Testis (tissue), 3 donors: ENCODE measurements around the gene PCYT2. TPM values are rescaled to one million over a fixed set of nuclear protein-coding genes. Genes with fewer than 3 reads are reported as not detected.

ENCODE experiments used
- DNase-seq: peaks from one replicate; pipeline ENCODE4 v3.0.0-alpha.2; 2019
- H3K27ac ChIP-seq, 2 donors: fragments of 200-600 bp; sonication (generic); one replicate each; pipeline ENCODE4 v1.5.1; 2019
- H3K27me3 ChIP-seq: fragments of 200-600 bp; sonication (generic); one replicate; pipeline ENCODE4 v1.5.1; 2019
- H3K36me3 ChIP-seq: fragments of 200-600 bp; sonication (generic); one replicate; pipeline ENCODE4 v1.5.1; 2017; ENCODE audit warnings: low read depth; ENCODE audit errors: missing control alignments
- H3K4me1 ChIP-seq: fragments of 200-600 bp; sonication (generic); one replicate; pipeline ENCODE4 v1.5.1; 2019
- H3K4me3 ChIP-seq, 2 donors: fragments of 200-600 bp; sonication (generic); one replicate each; pipeline ENCODE4 v1.5.1; 2017 to 2019
- H3K9me3 ChIP-seq: fragments of 200-600 bp; sonication (generic); one replicate; pipeline ENCODE4 v1.5.1; 2017
- CTCF ChIP-seq, 3 experiments: fragments of 450-650 bp in 2 of 3; fragments of 200-600 bp in 1 of 3; sonication (generic) in 1 of 3; IDR thresholded peaks; one replicate each; pipeline ENCODE4 v1.5.1; 2016 to 2019; ENCODE audit warnings: antibody characterized with exemption in 3 of 3, mild to moderate bottlenecking in 2 of 3, moderate library complexity in 1 of 3
- POLR2A ChIP-seq: fragments of 450-650 bp; IDR thresholded peaks from one replicate; pipeline ENCODE4 v1.6.1; 2017; ENCODE audit warnings: antibody characterized with exemption, mild to moderate bottlenecking, moderate library complexity
- WGBS, 2 donors: methylation state at CpG; one replicate each; pipeline ENCODE4 v1.1.5; 2018; 5-methylcytosine and 5-hydroxymethylcytosine counted together
- intact Hi-C: fragments of 100-400 bp; cut with DNase I; formaldehyde crosslinking; loops from one replicate; pipeline ENCODE4 v1.15.1; 2023; ENCODE audit warnings: low total_unique reads
- polyA plus RNA-seq: library from polyadenylated mRNA; stranded (reverse); fragments of 350-450 nt; fragmentation: Illumina TruSeq; extraction: RNeasy Lipid Tissue Mini Kit (QIAGEN cat#74804); gene quantifications from one replicate; pipeline ENCODE4 v1.2.3, GENCODE V29; 2014; ENCODE audit warnings: low read depth, low replicate concordance; ENCODE audit not compliant: insufficient read depth
- total RNA-seq, 2 donors: library from RNA; depleted of rRNA; stranded (reverse); fragments of >200 nt; gene quantifications; one replicate each; pipeline ENCODE4 v1.2.3, GENCODE V29; 2016

PCYT2 gene
- total and polyA plus RNA-seq, 3 donors from 2014 or later = 171 to 488 (median 438) TPM

GRCh38 chr17:81957691-81958432 lies 46.7 kb upstream of the PCYT2 start:
- Histone ChIP-seq H3K9me3 (no peaks in the 10 kb centered on the region), H3K36me3 (no peaks in the 10 kb centered on the region), H3K27ac (no peak overlapping the region), H3K27me3 (no peaks in the 10 kb centered on the region), H3K4me1 (no peaks in the 10 kb centered on the region), H3K4me3 (no peak overlapping the region)
- DNase-seq = no peak
- intact Hi-C loops = no loop called here
- TF ChIP-seq POLR2A (no peak), CTCF (IDR thresholded peaks at IDR 0.05) (no peak)
- WGBS, 2 donors = 78 to 88% methylated on average over 14 to 19 of the region's 19 CpGs

GRCh38 chr17:81956607-81957589 lies 45.7 kb upstream of the PCYT2 start:
- Histone ChIP-seq H3K4me3 (no peak overlapping the region), H3K36me3 (no peaks in the 10 kb centered on the region), H3K27ac (no peak overlapping the region), H3K4me1 (no peaks in the 10 kb centered on the region), H3K27me3 (no peaks in the 10 kb centered on the region), H3K9me3 (no peaks in the 10 kb centered on the region)
- TF ChIP-seq POLR2A (no peak), CTCF (IDR thresholded peaks at IDR 0.05) (no peak)
- intact Hi-C loops = no loop called here
- 80 to 87% methylated on average over 33 to 45 of the region's 45 CpGs for WGBS, 2 donors
- no peak for DNase-seq

- intact Hi-C loops = no loop called here
- H3K4me1 ChIP-seq = no peaks in the 10 kb centered on the region
- no peaks in the 10 kb centered on the region for H3K36me3 ChIP-seq
- H3K27me3 ChIP-seq = no peaks in the 10 kb centered on the region
- no peak overlapping the region for H3K4me3 ChIP-seq
- no peak for DNase-seq
- no peaks in the 10 kb centered on the region for H3K9me3 ChIP-seq
- no peak overlapping the region for H3K27ac ChIP-seq
- 79 to 84% methylated on average over 9 to 12 of the region's 13 CpGs for WGBS, 2 donors
- TF ChIP-seq CTCF (IDR thresholded peaks at IDR 0.05) (no peak), POLR2A (no peak)
These were observed 44.8 kb upstream of the PCYT2 start for GRCh38 chr17:81955756-81956544.

- 90 to 95% methylated on average over 23 to 26 of the region's 26 CpGs for WGBS, 2 donors
These were observed 44.0 kb upstream of the PCYT2 start for GRCh38 chr17:81955058-81955681.

More at GRCh38 chr17:81955058-81955681, 44.0 kb upstream of the PCYT2 start:
- Histone ChIP-seq H3K36me3 (no peaks in the 10 kb centered on the region), H3K4me1 (no peaks in the 10 kb centered on the region), H3K9me3 (no peaks in the 10 kb centered on the region), H3K27me3 (no peaks in the 10 kb centered on the region), H3K27ac (no peak overlapping the region), H3K4me3 (no peak overlapping the region)
- no peak for DNase-seq
- intact Hi-C loops = no loop called here
- TF ChIP-seq CTCF (IDR thresholded peaks at IDR 0.05) (no peak), POLR2A (no peak)
